ENCODE data around the gene ADNP.

The ADNP gene

DNA sequence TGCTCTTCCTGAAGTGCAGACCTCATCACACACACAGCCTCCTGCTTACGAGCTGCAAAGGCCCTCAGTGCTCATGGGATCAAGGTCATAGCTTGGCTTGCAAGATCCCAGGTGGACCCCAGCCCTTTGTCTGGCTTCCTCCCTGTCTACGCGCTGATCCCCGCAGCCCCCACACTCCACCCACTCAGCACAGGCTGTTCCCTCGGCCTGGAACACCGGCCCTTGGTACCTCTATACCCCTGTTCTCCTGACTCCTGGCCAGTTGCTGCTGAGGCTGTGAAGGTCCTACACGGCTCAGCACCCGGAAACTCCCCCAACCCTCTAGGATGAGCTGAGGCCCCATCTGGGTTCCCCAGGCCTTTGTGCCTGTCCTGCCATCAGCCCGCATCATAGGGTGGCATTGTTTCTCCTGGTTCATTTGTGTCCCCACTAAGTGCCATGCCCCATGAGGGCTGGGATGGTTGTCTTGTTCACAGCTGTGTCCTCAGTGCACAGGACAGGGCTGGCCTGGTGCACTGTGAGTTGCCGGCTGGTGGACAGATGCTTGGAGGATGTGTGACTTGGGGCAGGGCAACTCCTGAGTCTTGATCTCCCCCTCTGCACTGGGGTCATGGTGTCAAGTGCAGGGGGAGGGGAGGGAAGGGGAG is 57.0 kb downstream of the ADNP start:
- DNase-seq (ENCODE audit: low read depth, low spot score), result no peak

DNA sequence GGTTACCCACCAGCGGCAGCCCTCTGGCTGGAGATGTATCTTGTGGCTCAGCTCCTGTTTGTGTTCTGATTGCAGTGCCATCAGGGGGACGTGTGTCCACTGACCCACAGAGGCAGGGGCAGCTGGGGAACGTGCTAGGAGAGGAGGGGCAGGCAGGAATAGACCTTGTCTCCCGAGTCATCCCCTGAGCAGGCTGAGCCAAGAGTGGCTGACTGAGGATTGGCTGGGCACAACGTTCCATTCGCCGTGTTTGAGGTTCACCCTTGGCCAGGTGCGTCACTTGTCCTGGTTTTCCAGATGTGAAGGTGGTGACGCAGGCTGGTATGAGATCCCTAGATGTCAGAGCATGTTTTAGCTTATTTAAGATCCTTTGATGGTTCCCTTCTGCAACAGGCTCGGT is 57.7 kb downstream of the ADNP start:
- no peak for DNase-seq (ENCODE audit: low read depth, low spot score)

DNA sequence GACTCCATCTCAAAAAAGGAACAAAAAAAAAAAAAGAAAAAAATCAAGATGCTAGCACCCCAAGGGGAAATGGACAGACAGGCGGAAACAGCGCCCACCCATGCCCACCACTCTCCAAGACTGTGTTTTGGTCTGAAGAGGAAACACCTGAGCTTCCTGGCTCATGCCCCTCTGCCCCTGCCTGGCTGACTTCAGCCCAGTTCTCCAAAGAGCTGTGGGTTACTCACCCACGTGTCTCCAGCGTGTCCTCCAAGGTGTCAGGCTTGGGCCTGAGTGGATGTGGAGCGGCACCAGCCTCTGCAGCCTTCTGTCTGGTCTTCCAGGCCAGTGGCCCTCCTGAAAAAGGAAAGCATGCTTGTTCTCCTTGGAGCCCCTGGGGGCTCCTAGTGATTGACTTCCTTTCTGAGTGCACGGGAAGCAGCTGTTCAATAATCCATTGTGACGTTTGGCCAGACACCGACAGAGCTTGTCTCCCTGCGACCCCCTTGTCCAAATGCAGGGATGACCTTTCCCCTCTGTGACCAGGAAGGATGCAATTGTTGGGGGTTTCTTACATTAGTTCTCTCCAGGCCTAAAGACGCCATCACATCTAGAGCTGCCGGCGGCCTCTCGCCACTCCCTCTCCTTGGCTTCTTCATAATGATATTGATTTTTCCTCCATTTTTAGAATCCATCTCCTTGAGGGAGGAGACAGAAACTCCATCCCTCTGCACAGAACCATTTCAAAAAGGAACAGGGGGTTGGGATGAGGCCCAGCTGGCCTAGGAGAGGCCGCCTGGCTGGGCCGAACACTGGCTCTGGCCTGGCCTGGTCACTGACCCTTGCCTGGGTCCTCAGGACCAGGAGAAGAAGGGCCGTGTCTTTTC is 58.4 kb downstream of the ADNP start:
- no peak for DNase-seq (ENCODE audit: low read depth, low spot score)

DNA sequence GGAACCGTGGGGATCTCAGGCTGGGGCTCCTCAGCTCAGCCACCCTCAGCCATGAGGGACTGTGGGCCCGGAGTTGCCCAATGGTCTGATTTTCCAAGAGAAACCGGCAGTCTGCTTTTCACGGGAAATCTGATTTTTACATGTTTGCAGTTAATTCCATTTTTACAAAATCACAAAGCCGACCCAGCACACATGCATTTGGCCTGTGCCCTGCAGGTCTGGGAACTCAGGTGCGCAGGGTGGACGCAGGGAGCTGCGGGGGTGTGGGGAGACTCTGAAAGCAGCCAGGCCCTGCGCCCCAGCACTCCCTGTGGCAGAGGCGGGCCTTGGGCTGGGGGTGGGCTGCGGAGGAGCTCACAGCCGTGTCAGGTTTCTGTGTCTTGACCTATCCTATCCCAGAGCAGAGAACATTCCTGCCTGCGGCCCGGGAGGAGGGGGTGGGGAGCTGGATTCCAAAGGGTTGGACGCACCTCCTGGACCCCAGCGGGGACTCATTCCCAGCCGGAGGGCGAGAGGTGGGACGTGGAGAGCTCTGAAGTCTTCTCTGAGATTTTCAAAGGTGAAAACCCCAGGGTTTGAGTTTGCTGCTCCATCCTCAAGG is 60.6 kb downstream of the ADNP start:
- DNase-seq (ENCODE audit: low read depth, low spot score), result no peak

DNA sequence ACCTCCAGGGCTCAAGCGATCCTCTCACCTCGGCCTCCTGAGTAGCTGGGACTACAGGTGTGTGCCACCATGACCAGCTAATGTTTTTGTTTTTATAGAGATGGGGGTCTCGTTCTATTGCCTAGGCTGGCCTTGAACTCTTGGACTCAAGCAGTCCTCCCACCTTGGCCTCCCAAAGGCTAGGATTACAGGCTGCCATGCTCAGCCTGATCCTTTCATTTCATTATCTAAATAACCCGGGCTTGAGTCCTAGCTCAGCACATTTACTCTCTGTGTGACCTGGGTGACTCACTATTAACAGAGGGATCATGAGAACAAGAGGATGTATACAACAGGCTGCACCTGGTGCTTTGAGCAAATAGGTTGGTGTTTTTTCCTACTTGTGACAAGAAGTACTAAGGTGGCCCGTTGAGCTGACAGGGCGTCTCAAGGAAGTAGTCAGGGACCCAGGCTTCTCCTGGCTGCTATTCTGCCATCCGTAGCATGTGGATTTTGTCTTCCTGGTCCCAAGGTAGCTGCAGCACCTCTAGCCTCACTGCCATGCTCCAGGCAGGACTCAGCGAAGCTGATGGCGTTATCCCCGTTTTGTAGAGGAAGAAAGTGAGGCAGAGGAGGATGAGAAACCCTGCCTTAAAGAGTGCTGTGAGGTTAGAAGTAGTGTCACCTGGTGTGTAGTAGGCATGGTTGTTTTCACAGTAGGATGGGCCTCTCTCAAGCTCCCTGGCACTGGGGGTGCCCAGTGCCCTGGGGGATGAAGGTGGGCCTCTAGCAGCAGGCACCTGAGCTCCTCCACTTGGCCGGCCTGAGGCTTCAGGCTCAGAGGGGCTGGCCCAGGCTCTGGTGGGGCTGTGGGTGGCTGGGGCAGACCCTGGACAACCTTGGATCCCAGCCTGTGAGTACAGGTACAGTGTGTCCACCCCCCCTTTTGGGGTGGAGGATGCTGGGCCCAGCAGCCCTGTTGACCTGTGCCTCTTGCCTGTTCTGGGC is 62.4 kb downstream of the ADNP start:
- DNase-seq (ENCODE audit: low read depth, low spot score), result no peak

DNA sequence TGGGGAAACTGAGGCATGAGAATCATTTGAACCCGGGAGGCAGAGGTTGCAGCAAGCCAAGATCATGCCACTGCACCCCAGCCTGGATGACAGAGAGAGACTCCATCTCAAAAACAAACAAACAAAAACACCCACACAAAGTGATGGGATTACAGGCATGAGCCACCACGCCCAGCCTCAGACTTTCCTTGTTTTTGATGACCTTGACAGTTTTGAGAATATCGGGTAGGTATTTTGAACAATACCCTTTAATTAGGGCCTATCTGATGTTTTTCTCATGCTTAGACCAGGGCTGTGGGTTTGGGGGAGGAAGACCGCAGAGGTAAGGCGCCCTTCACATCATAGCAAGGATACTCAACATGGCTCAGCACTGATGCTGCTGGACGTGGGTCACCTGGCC is 63.4 kb downstream of the ADNP start:
- DNase-seq (ENCODE audit: low read depth, low spot score), result no peak

DNA sequence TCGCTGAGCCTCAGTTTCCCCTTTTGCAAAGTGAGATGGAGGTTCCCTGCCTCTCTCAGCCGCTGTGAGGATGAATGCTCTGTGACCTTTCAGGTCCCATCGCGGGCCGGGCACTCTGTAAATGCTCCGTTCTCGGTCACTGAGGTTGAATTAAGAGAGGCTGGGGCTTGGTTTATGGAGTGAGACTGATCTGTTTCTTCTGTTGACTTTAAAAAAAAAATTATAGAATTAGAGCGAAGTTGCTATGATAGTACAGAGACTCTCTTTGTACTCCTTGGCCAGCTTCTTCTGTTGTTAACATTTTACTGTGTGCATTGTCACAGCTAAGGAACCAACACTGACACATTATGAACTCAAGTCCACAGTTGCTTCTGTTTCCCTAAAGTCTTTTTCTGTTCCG is 64.4 kb downstream of the ADNP start:
- no peak for DNase-seq (ENCODE audit: low read depth, low spot score)

DNA sequence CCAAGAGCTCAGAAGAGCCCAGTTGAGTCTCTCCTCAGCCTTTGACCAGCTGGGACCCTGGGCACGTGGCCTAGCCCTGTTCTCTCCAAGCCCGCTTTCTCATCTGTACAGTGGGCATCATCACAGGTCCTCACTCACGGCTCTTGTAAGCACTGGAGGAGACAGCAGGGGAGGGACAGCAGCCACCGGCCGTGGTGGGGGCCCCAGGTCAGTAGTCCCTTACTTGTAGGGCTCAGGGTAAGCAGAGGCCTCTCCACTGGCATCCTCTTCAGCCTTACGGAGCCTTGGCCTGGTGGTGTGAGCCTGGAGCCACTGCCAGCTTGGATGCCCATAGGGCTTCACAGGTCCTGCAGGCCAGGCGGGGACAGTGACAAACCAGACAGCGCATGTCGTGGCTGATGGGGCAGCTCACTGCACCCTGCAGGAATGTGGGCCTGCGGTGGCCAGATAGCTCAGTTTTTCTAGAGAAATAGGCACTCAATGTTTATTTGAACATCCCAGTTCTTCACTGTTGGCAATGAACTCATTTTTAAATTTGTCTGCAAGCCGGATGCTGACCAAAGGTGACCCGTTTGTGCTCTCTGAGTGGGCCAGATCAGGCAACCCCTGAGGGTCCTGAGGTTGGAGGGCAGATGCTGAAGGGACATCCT is 65.1 kb downstream of the ADNP start:
- DNase-seq (ENCODE audit: low read depth, low spot score), result no peak

DNA sequence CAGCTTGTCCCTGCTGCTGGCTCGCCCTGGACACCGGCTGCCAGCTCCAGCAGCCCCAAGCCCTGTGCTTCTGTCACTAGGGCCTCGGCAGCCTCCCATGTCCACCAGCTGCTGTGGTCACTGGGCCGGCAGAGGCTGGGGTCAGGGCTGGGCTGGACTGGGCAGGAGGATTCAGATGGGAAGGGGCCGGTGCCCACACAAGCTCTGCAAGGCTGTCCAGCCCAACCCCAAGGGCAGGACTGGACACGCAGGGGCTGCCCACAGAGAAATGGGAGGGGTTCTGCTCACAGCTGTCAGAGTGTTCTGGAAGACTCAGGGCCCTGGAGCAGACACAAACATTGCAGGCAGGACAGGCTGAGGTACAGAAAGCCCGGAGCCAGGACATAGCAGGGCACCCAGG is 65.6 kb downstream of the ADNP start:
- no peak for DNase-seq (ENCODE audit: low read depth, low spot score)

DNA sequence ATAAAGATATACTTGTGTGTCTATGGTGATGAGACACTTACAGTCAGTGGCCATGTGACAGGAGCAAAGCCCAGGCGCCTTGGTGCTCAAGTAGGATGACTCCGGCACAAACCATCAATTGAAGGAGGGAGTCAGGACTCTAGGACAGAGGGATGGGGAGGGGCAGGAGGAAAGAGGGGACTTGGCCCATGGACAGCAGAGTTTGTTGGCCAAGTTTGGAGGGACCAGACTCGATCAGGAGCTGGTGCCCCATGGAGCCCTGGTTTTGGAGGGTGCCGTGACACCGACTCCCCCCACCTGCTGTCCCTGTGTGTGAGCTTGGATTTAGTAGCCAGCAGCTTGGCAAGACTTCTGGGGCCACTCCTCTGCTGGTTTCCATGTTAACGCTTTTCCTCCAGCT is 66.1 kb downstream of the ADNP start:
- no peak for DNase-seq (ENCODE audit: low read depth, low spot score)

DNA sequence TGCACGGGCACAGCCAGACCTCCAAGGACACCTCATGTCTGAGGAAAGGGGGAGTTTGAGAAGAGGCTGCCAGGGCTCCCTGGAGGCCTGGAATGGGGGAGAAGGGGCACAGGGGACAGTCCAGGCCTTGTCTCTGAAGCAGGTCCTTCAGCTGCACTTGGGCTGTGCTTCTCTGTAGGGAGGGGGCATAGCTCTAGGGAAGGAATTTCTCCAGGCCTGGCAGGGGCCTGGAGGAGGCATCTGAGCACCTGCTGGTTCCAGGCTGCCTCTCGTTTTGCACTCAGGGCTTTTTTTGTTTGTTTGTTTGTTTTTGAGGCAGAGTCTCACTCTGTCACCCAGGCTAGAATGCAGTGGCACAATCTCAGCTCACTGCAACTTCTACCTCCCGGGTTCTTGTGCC is 68.7 kb downstream of the ADNP start:
- DNase-seq (ENCODE audit: low read depth, low spot score), result no peak

DNA sequence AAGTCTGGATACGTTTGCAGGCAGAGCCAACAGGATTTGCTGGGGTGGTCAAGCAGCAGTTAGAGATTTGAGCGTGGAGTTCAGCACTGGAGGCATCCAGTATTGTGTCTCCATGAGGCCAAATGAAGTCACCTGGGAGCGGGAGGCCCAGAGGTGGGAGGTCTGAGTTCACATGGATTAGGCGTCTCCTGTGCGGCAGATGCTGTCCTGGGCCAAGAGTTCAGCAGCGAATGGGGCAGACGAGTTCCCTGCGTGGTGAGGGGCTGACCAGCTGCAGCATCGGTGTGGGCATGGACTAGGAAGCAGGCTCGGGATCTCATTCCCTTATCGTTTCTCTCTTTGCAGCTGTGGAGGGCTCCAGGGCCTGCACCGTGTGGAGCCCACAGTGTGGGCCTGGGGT is 70.2 kb downstream of the ADNP start:
- no peak for DNase-seq (ENCODE audit: low read depth, low spot score)

DNA sequence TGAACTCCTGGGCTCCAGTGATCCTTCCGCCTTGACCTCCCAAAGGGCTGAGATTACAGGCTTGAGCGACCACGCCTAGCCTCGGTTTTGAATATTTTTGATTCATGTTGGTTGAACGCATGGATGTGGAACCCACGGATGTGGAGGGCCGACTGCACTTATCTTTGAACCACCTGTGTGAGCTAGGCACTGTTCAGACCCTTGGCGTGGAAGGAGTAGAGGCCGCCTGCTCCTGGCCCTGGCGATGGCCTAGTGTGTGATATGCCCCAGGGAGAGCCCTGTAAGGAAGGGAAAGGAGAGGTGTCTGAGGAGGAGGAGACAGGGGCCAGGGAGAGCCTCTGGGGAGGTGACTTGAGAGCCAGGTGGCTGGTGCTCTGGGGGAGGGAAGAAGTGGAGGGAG is 72.1 kb downstream of the ADNP start:
- no peak for DNase-seq (ENCODE audit: low read depth, low spot score)

DNA sequence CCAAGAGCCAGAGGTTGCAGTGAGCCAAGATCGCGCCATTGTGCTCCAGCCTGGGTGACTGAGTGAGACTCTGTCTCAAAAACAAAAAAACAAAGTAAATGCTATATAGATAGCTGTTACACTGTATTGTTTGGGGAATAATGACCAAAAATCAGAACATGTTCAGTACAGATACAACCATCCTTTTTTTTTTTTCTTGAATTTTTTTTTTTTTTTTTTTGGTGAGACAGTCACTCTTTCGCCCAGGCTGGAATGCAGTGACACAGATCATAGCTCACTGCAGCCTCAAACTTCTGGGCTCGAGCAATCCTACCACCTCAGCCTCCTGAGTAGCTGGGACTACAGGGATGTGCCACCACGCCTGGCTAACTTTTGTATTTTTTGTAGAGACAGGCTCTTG is 72.7 kb downstream of the ADNP start:
- no peak for DNase-seq (ENCODE audit: low read depth, low spot score)

DNA sequence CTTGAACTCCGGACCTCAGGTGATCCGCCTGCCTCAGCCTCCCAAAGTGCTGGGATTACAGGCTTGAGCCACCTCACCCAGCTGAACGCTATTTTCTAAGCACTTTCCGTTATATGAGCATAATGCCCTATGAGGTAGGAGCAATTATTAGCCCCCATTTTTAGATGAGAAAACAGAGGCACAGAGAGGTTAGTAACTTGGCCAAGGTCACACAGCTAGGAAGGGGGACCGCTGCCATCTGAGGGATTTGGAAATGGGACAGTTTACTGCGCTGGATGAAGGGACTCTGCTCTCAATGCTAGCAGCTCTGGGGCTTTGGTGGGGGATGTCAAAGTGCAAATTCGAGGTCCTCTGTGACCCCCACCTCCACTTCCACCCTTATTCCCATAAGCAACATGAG is 73.9 kb downstream of the ADNP start:
- no peak for DNase-seq (ENCODE audit: low read depth, low spot score)

DNA sequence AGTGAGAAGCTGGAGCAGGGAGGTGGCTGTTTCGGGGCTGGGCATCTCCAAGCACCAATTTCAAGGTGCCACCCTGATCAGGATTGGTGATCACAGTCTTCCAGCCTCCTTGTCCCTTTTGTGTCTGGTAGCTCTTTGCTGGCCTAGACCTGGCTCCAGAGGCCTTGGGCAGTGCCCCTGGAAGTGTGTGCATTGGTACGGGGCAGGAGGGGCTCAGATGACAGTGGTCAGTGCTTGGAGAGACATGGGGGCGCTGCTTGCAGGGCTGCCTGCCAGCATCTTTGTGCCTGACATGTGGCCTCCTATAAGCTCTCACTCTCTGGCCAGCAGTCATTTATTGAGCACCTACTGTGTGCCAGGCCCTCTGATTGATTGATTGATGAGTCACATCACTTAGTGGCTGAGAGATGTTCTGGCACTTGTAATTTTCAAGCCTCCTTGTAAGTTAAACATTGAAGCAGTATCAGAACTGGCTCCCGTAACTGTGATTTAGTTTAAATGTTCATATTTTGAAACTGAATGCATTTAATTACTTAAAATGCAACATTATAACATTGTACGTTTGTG is 74.7 kb downstream of the ADNP start:
- DNase-seq (ENCODE audit: low read depth, low spot score), result no peak

DNA sequence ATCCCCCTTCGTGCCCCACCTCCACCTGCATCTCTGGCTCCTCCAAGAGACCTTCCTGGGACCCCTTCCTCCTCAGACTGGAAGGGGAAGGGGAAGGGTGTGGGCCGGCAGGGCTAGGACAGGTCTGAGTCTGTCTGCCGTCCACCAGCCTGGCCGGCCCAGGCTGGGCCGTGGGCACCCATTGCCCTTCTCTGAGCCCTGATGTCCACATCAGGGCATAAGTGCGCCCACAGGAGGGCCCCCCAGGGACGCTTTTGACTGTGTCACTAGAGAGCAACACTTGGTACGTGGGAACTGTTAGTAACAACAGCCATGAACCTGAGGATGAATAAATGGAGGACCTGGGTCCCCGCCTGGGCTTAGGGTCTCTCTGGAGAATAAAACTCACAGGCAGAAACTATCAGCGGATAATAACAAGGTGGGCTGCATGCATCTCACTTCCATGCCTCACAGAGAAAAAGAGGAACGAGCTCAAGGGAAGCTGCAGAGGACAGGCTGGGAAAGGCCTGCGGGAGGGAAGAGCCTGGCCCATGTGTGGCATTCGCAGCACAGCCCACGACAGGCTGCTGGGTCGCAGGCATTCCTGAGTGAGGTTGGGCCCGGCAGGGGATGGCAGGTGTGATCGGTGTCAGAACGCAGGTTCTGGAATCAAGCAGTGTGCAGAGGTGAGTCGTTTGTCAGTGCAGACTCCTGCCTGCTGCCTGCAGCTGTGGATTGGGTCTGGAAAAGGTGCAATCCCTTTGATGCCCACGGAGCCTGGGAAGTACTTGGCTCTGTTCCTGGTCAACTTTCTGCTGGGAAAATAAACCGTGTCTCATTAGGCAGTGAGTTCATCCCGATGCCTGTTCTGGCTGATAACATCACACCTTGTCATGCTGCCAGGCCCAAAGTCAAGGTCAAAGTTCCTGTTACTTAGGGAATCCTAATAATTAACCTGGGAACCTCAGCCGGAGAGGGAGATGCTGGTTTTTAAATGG is 75.5 kb downstream of the ADNP start:
- DNase-seq (ENCODE audit: low read depth, low spot score), result no peak

DNA sequence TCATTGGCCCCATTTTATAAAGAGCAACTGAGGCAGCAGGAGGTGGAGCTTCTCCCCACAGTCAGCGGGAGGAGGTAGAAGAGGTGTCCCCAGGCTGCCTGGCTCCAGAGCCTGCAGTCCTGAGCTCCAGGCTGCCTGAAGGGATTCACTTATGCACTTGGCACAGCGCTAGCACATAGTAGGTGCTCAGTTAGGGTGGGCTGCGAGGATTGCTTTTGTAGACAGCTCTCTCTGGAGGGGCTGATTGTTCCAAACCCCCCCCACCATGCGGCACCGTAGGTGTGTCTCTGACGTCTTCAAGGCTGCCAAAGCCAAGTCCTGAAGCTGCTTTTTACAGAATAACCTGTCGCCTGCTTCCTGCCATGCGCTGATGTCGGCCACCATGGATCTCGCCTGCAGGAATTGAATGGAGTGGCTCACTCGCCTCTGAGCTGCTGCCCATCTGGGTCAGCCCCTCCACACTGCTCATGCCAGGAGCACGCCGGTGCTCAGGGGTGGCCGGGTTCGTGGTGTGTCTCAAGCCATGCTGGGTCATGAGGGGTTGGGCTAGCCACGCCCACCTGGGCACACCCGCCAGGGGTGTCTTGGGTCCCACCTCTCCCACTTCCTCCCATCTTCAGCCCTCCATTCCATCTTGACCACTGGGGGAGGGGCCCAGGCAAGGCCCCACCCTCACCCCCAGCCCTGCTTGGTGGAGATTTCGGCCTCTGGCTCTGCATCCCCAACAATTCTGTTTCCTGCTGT is 76.6 kb downstream of the ADNP start:
- no peak for DNase-seq (ENCODE audit: low read depth, low spot score)

DNA sequence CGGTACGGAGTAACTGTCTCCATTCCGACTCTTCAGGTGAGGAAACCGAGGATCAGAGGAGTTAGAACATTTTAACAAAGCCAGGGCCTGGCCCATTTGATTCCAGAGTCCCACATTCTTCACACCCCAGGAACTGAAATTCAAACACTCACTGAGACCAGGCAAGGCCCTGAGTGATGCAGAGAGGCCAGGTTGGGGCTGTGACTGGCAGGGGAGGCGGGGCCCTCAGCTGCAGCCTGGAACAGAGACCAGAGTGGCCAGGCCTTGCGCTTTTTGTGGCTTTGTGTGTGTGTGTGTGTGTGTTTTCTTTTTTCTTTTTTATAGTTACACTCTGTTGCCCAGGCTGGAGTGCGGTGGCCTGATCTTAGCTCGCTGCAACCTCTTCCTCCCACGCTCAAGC is 79.2 kb downstream of the ADNP start:
- no peak for DNase-seq (ENCODE audit: low read depth, low spot score)
